HG02870 (cell line): ENCODE measurements around the gene ATP8A1.
"Not testable (repeated sequence)": the region's sequence is repeated elsewhere in the genome, so short reads cannot be mapped to it uniquely, and the experiment has no call there.

Source experiments
- ATAC-seq: cut with Tn5 transposase; IDR thresholded peaks from one replicate; pipeline ENCODE4 v1.9.1; 2021; ENCODE audit warnings: mild to moderate bottlenecking, moderate library complexity; ENCODE audit not compliant: unreplicated experiment

The ATP8A1 gene

DNA sequence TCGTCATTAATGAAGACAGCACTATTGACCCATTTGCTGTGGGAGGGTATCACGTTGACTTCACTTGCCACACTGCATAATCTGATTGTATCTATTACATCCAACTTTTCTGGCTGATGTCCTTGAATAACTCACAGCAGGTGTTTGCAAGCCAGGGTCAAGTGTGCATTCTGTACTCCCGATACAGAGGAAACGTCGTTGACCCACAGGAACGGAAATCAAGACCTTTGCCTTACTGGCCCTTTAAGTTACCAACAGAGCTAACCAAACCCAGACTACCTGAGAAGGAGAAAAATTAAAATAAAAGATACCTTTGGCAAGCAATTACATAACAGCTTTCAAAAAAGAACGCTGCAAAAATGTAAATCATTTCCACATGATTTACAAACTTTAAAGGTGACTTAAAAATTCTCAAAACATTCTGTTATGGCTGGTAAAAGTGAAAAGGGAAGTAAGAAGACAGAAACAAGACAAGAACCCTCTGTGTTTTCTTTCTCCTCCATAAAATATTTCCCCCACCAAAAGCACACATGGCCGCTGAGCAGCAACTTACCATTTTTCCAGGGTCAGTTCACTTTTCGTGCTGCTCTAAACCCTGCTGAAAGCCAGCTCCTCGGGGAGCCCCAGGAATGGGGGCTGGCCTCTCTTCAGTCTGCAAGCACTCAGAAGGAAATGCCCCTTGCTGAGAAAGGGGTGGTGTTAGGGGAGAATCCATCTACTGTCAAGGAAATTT is 266.1 kb downstream of the ATP8A1 start:
- ATAC-seq: peak; percentile 56

DNA sequence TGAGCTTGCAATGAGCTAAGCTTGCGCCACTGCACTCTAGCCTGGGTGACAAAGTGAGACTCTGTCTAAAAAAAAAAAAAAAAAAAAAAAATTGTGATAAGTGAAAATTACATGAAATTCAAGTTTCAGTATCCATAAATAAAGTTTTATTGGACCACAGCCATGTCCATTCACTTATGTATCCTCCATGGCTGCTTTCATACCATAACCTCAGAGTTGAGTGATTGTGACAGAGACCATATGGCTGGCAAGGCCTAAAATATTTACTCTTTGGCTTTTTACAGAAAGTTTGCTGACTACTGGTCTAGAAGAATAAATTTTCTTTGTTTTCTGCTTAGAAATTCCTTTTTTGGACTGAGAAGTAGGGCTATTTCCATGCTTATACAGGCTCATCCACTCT is 271.4 kb downstream of the ATP8A1 start:
- ATAC-seq: no peak

DNA sequence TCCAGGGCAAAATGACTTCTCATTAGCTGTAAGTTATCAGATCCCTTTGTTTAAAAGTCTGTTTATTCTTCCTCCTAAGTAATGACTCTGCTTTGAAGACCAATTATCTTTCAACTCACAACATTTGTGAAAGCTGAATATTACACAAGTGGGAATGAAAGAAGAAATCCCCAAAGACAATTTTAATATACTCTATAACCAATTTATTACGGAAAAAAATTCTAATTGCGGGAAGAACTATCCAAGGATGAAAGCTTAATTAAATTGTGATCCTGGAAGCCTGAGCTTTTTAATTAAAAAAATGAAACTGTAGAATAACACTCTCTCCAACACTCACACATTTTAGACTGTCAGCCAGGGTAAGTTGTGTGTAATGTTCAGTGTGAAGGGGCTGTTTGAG is 275.2 kb downstream of the ATP8A1 start:
- no peak for ATAC-seq

DNA sequence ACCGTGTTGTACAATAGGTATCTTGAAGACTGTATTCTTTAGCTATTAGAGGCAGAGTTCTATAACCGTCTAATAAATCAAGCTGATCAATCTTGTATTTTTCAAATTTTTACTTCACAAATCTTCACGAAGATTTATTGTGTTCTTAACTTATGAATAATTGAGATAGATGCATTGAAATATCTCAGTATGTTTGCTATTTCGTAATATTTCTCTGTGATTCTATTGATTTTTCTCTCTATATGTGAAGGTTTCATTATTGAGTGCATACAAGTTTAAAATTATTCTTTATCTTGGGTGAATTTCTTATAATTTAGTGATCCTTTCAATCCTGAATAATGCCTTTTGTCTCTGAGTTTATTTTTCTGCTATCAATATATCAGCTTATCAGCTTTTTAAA is 279.4 kb downstream of the ATP8A1 start:
- ATAC-seq: no peak

DNA sequence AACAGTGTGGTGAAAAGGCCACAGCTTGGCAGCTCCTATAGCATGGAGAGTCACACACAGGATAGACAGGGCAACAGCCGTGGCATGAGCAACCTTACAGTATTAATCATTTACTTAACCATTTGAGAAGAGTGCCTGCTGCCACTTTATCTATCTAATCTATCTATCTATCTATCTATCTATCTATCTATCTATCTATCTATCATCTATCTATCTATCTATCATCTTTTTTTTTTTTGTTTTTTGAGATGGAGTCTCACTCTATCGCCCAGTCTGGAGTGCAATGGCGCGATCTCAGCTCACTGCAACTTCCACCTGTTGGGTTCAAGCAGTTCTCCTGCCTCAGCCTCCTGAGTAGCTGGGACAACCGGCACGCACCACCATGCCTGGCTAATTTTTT is 284.6 kb downstream of the ATP8A1 start:
- not testable (repeated sequence) for ATAC-seq

DNA sequence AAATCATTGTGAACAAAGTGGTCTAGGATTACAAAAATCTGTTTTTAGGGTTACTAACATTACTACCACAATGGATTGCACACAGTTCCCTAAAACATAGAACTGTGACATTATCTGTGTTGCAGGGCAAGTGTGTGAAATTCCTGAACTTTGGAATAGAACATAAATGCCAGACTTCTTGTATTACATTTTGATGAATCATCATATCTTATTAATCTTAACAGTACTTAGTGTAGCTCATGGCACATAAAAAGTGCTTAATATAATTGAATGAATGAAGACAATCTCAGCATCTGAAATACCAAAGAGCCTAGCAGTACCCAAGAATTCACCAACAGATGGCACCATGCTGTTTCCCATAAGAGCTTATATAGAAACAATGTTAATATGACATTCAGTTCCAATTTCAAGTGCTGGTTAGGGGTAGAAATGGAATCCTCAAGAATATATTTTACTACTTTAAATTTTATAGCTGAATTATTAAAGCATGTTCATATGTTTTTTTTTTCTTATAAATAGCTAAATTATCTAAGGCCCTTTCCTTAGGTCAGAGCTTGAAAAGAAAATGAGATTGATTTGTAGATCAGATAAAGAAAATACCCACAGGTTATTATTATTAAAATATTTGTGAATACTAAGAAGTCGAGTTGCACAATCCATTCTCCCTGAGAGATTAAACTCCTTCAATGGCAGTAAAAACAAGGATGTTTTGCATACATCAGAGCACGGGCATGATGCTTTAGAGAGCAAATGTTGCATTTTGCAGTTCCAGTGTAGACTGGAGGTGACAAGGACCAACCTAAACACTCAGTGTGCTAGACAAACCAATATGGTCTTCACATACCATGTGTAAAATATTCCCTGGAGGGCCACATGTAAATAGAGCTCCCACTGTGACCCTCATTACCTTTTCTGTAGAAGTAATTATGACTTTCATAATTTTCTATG is 285.3 kb downstream of the ATP8A1 start:
- no peak for ATAC-seq

DNA sequence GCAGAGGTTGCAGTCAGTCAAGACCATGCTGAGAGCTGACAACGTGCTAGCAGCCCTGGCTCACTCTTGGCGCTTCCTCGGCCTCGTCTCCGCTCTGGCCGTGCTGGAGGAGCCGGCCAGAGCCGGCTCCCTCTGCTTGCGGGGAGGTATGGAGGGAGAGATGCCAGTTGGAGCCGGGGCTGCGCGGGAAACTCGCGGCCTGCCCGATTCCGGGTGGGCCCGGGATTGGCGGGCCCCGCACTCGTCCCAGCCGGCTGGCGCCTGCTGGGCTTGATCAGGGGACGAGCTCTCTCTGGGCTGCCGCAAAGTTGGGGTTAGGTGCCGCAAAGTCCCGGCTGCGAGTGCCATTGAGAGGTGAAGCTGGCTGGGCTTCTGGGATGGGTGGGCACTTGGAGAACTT is 287.4 kb downstream of the ATP8A1 start:
- no peak for ATAC-seq

DNA sequence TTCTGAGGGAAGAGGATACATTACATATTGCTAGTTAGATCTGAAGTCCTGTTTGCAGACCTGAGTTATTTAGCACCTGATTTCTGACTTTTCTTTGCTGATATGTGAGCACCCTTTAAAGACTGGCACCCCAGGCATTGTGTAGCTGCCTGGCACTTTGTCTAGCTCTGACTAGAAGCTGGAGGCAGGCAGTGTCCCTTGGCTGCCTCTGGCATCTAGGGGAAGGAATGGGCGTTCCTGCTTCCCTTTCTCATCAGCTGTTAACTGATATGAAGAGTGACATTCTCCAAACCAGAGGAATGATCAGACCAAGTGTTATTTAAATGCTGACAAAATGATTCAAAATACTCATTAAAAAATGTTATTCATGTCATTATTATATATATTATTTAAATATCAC is 289.9 kb downstream of the ATP8A1 start:
- ATAC-seq: no peak

DNA sequence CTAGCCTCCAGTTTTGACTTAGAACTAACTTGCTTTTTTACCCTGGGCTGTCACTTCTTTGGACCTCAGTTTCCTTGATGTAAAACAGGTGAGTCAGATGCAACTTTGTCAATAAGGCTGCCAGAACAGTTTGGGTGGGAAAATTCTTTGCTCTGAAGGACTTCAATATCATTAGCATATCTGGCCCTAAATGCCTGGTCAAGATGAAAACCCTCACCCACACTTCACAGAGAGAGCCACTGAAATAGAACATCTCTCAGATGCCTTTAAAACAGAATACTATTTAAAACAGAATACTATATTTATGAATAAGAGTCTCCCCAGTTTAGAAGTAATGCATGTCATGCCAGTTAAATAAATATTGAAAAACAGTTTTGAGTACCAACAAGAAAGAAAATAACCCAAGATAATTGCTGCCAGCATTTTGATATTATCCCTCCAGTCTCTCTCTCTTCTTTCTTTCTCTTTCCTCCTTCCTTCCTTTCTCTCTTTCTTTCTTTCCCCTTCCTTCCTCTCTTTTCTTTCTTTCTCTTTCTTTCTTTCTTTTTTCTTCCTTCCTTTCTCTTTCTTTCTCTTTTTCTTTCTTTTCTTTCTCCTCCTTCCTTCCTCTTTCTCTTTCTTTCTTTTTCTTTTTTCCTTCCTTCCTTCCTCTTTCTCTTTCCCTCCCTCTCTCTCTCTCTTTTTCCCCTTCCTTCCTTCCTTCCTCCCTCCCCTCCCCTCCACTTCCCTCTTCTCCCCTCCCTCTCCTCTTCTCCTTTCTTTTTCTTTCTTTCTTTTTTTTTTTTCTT is 292.4 kb downstream of the ATP8A1 start:
- no peak for ATAC-seq

DNA sequence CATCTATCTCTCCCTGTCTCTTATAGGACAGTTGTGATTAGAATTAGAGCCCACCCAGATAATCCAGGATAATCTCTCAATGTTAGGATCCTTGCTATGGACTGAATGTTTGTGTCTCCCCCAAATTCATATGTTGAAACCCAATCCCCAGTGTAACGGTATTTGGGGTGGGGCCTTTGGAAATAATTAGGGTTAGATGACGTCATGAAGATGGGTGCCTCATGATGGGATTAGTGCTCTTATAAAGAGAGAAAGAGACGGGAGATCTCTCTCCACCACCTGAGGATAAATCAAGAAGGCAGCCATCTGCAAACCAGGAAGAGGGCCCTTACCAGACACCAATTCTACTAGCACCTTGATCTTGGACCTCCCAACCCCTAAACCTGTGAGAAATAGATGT is 293.3 kb downstream of the ATP8A1 start:
- ATAC-seq: no peak

DNA sequence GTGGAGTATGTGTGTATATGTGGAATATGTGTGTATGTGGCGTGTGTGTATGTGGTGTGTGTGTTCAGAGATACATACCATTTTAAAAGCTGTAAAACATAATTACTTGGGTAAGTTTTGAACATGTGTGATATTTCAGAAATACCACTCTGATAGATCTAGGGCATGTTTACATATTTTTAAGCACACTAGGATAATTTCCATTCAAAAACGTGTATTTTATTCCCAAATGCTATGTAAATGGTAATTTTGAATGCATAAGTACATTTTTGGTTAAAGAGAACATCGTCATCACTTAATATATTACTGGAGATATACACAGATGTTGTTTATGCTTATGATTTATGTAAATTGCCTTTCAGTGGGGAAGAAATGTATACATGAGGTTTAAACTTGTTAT is 294.3 kb downstream of the ATP8A1 start:
- ATAC-seq: no peak

DNA sequence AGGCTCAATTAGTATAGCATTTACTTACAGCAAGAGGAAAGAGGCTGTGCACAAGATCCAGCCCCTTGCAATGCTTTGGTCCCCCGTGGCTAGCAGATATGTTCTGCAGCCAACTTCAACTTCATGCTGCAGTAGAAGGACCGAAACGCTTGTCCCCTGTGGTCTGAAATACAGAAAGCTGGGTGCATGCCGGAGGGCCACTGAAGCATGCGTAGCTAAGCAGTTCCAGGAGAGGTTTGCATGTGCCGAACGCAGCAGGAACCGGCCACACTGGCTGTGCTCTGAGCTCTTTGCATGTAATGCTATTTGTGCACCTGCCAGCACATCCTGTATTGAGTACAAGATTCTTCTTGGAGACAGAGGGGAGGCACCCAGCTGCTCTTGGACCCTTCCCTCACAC is 295.4 kb downstream of the ATP8A1 start:
- no peak for ATAC-seq

DNA sequence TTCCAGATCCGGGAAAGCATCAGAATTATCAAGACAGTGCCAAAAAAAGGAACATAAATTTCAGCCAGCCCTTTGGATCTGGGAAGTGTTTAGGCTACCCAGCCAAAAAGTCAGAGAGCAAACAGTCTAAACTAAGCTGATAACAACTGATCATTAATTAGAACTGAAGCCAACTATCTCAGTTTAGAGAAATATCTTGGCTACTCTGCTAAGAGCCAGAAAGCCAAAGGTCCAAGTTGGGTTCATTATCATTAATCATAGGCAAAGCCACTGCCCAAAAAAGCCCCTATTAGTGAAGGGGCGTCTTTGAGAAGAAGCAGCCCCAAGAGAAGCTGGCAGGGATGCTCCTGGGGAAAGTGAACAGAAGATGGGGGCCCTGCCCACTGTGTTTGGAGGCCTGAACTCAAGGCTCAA is 296.6 kb downstream of the ATP8A1 start:
- ATAC-seq: no peak

DNA sequence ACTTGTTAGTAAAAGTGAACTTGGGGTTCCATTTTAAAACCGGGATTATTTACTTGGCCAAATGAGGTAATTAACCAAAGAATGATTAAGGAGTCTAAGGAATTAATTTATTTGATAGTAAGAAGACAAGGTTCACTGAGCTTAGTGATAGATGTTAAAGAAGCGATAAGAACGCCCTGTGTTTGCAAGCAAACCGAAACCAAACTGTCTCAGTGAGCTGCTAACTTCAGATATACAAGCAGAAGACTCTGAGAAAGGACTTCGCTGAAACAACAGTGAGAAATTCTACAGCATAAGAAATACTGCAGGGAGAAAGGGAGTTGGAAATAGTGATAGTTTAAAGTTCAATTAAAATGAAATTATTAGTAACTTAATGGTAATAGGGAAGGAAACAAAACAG is 297.2 kb downstream of the ATP8A1 start:
- ATAC-seq: no peak
